ENCODE data around the gene CYSLTR2. TPM values are rescaled to one million over a fixed set of nuclear protein-coding genes. Genes with fewer than 3 reads are reported as not detected.
"Not testable (repeated sequence)": the region's sequence is repeated elsewhere in the genome, so short reads cannot be mapped to it uniquely, and the experiment has no call there.

CYSLTR2 gene
- total RNA-seq, 1 donor, result not detected

- TF ChIP-seq CTCF (IDR thresholded peaks at IDR 0.05; ENCODE audit: insufficient read depth, low read length), result no peak
- no peak for DNase-seq (ENCODE audit: low read depth)
- no peak overlapping the region for H3K4me3 ChIP-seq (ENCODE audit: low read depth, low read length)
Observed at GRCh38 chr13:48681905-48682304, 28.2 kb downstream of the CYSLTR2 start.

- H3K4me3 ChIP-seq (ENCODE audit: low read depth, low read length), result no peak overlapping the region
- no peak for TF ChIP-seq CTCF (IDR thresholded peaks at IDR 0.05; ENCODE audit: insufficient read depth, low read length)
- DNase-seq (ENCODE audit: low read depth), result no peak
Observed at GRCh38 chr13:48682436-48682835, 28.7 kb downstream of the CYSLTR2 start.

- no peak overlapping the region for H3K4me3 ChIP-seq (ENCODE audit: low read depth, low read length)
- no peak for TF ChIP-seq CTCF (IDR thresholded peaks at IDR 0.05; ENCODE audit: insufficient read depth, low read length)
- peak; percentile 1 for DNase-seq (ENCODE audit: low read depth)
Observed at GRCh38 chr13:48686636-48687210, 33.0 kb downstream of the CYSLTR2 start.

- no peak for DNase-seq (ENCODE audit: low read depth)
- no peak overlapping the region for H3K4me3 ChIP-seq (ENCODE audit: low read depth, low read length)
- TF ChIP-seq CTCF (IDR thresholded peaks at IDR 0.05; ENCODE audit: insufficient read depth, low read length), result no peak
Observed at GRCh38 chr13:48687249-48687648, 33.5 kb downstream of the CYSLTR2 start.

- no peak for TF ChIP-seq CTCF (IDR thresholded peaks at IDR 0.05; ENCODE audit: insufficient read depth, low read length)
- DNase-seq (ENCODE audit: low read depth), result no peak
Observed at GRCh38 chr13:48693998-48694397, 40.3 kb downstream of the CYSLTR2 start.

GRCh38 chr13:48695776-48696175 lies 42.0 kb downstream of the CYSLTR2 start:
- TF ChIP-seq CTCF (IDR thresholded peaks at IDR 0.05; ENCODE audit: insufficient read depth, low read length), result no peak
- no peak for DNase-seq (ENCODE audit: low read depth)
- H3K4me3 ChIP-seq (ENCODE audit: low read depth, low read length), result no peak overlapping the region

More at GRCh38 chr13:48693998-48694397, 40.3 kb downstream of the CYSLTR2 start:
- H3K4me3 ChIP-seq (ENCODE audit: low read depth, low read length), result no peak overlapping the region

GRCh38 chr13:48696676-48697075 lies 42.9 kb downstream of the CYSLTR2 start:
- not testable (repeated sequence) for H3K4me3 ChIP-seq (ENCODE audit: low read depth, low read length); DNase-seq (ENCODE audit: low read depth)

Measured in fibroblast of the aortic adventitia (primary cell).